GM12892 (cell line): ENCODE measurements around the gene PLBD2.

Source experiments
- POLR2A ChIP-seq: IDR thresholded peaks from 2 replicates; pipeline ENCODE4 v1.6.1; 2011; ENCODE audit warnings: low read depth, low read length, control low read depth
- POLR2AphosphoS5 ChIP-seq: IDR thresholded peaks from 2 replicates; pipeline ENCODE4 v1.6.1; 2011; ENCODE audit warnings: low read depth, low read length, control low read depth
- TAF1 ChIP-seq: IDR thresholded peaks from 2 replicates; pipeline ENCODE4 v1.6.1; 2011; ENCODE audit warnings: low read depth, mild to moderate bottlenecking, control low read depth, low read length, borderline replicate concordance

- TF ChIP-seq POLR2A = no peak
- no peak for TF ChIP-seq TAF1
- no peak for TF ChIP-seq POLR2AphosphoS5
Measured at GRCh38 chr12:113320401-113320800, 38.0 kb upstream of the PLBD2 start.
